Measurements from ENCODE around the gene ZNF793. TPM values are rescaled to one million over a fixed set of nuclear protein-coding genes. Genes with fewer than 3 reads are reported as not detected.

Gene ZNF793
- total and polyA plus RNA-seq, 10 of the 15 experiments (the other 5 are each of a cell fraction or from before 2014, with no cell fraction given) = 0.10 to 1.1 (median 0.30) TPM

GRCh38 chr19:37468961-37469777 is 37.6 kb upstream of the ZNF793 start, which contains the start of gene ZNF570 (continued):
- no peak for TF ChIP-seq SMAD1 (IDR thresholded peaks at IDR 0.05; ENCODE audit: low read depth, partially characterized antibody)
- peak; percentile 71; the same call in 1 of the 2 replicates for TF ChIP-seq STAT1 (conservative IDR thresholded peaks at IDR 0.05)
- TF ChIP-seq FOS (IDR thresholded peaks at IDR 0.05; ENCODE audit: borderline replicate concordance, extremely low read depth, insufficient read length) = no peak
- peak; percentile 92 for TF ChIP-seq SIX5 (IDR thresholded peaks at IDR 0.05; ENCODE audit: low read depth, low read length, severe bottlenecking)
- TF ChIP-seq HSF1 (IDR thresholded peaks at IDR 0.05; ENCODE audit: low read depth, low read length) = peak; percentile 28; the same call in 1 of the 2 replicates
- peak; percentile 50; the same call in 1 of the 2 replicates for TF ChIP-seq TBL1XR1 (IDR thresholded peaks at IDR 0.05; ENCODE audit: low read depth, low read length)
- TF ChIP-seq E2F8 (IDR thresholded peaks at IDR 0.05; ENCODE audit: low read depth, partially characterized antibody) = no peak
- TF ChIP-seq RCOR1 (conservative IDR thresholded peaks at IDR 0.05; ENCODE audit: low read depth, low read length) = no peak
- no peak for TF ChIP-seq NFIC (IDR thresholded peaks at IDR 0.05; ENCODE audit: low read depth, low read length)
- TF ChIP-seq ZNF207 (IDR thresholded peaks at IDR 0.05; ENCODE audit: borderline replicate concordance) = 0 out of 2 replicates have a peak, but pooled peaks have one; percentile 74
- TF ChIP-seq BRCA1 (IDR thresholded peaks at IDR 0.05; ENCODE audit: low read depth, low read length) = no peak
- TF ChIP-seq CBX5 (IDR thresholded peaks at IDR 0.05; ENCODE audit: low read depth) = peak; percentile 79
- peak; percentile 88 for TF ChIP-seq ZBTB11 (CRISPR knock-in tag; IDR thresholded peaks at IDR 0.05)
- TF ChIP-seq KDM1A (IDR thresholded peaks at IDR 0.05; ENCODE audit: borderline replicate concordance) = no peak
- TF ChIP-seq NFYB (IDR thresholded peaks at IDR 0.05; ENCODE audit: insufficient read depth, low read depth, low read length) = no peak
- TF ChIP-seq ATF3 (IDR thresholded peaks at IDR 0.05; ENCODE audit: borderline replicate concordance, extremely low read depth, low read depth, low read length) = no peak
- TF ChIP-seq FOXM1 (IDR thresholded peaks at IDR 0.05; ENCODE audit: low read depth, low read length) = no peak
- no peak for TF ChIP-seq MEF2A (IDR thresholded peaks at IDR 0.05; ENCODE audit: insufficient read depth, low read depth, low read length)
